Activated CD4-positive, alpha-beta T cell treated with anti-CD3 and anti-CD28 coated beads for 48 hours (primary cell): ENCODE data around the gene FLNA.

Experiments
- DNase-seq: peaks from one replicate; pipeline ENCODE4 v3.0.0-alpha.2; 2020

The FLNA gene

GRCh38 chrX:154332561-154332960 is 41.9 kb downstream of the FLNA start:
- DNase-seq = no peak

GRCh38 chrX:154329294-154329693 is 45.1 kb downstream of the FLNA start:
- no peak for DNase-seq

- DNase-seq = no peak
These were observed 45.8 kb downstream of the FLNA start for GRCh38 chrX:154328646-154329045.

- DNase-seq = peak; percentile 26
These were observed 47.2 kb downstream of the FLNA start for GRCh38 chrX:154327038-154327820.

- no peak for DNase-seq
These were observed 48.9 kb downstream of the FLNA start for GRCh38 chrX:154325541-154325940.

- no peak for DNase-seq
These were observed 50.9 kb downstream of the FLNA start for GRCh38 chrX:154323537-154323936.

- no peak for DNase-seq
These were observed 51.5 kb downstream of the FLNA start for GRCh38 chrX:154322890-154323289.

- DNase-seq = no peak
These were observed 52.8 kb downstream of the FLNA start for GRCh38 chrX:154321594-154321993.

- no peak for DNase-seq
These were observed 53.3 kb downstream of the FLNA start for GRCh38 chrX:154321152-154321551.

- no peak for DNase-seq
These were observed 54.0 kb downstream of the FLNA start for GRCh38 chrX:154320406-154320805.

- no peak for DNase-seq
These were observed 56.9 kb downstream of the FLNA start for GRCh38 chrX:154317391-154317995.

- DNase-seq = no peak
These were observed 59.0 kb downstream of the FLNA start for GRCh38 chrX:154315416-154315815.

- peak; percentile 61 for DNase-seq
These were observed 61.3 kb downstream of the FLNA start for GRCh38 chrX:154313147-154313546.

GRCh38 chrX:154312116-154312515 is 62.3 kb downstream of the FLNA start:
- DNase-seq = no peak

- no peak for DNase-seq
These were observed 63.6 kb downstream of the FLNA start for GRCh38 chrX:154310616-154311536.

- DNase-seq = no peak
These were observed 65.2 kb downstream of the FLNA start for GRCh38 chrX:154309041-154309775.

GRCh38 chrX:154308108-154308946 is 66.1 kb downstream of the FLNA start:
- peak; percentile 87 for DNase-seq

GRCh38 chrX:154307202-154307601 is 67.2 kb downstream of the FLNA start:
- DNase-seq = no peak

- no peak for DNase-seq
These were observed 68.8 kb downstream of the FLNA start for GRCh38 chrX:154305541-154306205.

- DNase-seq = no peak
These were observed 69.6 kb downstream of the FLNA start for GRCh38 chrX:154304846-154305245.

- no peak for DNase-seq
These were observed 71.0 kb downstream of the FLNA start for GRCh38 chrX:154303476-154303875.
